NOMO-1 treated with dmso at 0.1 percent for 144 hours (cell line): ENCODE measurements around the gene GNA12.
"Not testable (repeated sequence)": the region's sequence is repeated elsewhere in the genome, so short reads cannot be mapped to it uniquely, and the experiment has no call there.

Experiments used
- DNase-seq: peaks from one replicate; lab custom pipeline; 2025; ENCODE audit not compliant: unreplicated experiment; lab: John Stamatoyannopoulos, UW

GNA12 gene

DNA sequence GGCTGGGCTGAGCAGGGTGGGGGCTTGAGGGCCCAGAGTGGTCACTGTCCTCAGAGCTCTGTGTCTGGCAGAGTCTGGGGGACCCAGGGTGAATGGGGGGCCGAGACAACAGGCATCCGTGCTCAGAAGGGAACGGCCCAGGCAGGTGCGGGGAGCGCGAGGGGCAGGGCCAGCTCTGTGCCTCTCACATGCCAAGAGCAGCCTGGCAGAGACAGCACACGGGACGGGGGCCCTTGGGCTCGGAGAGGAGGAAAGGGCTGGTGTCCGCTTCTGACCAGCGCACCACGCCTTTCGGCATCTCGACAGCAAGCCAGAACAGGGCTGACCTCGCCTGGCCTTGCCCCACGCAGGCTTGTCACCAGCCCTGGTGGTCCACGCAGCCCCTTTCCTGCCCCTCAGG is 142.7 kb downstream of the GNA12 start:
- DNase-seq, result no peak

DNA sequence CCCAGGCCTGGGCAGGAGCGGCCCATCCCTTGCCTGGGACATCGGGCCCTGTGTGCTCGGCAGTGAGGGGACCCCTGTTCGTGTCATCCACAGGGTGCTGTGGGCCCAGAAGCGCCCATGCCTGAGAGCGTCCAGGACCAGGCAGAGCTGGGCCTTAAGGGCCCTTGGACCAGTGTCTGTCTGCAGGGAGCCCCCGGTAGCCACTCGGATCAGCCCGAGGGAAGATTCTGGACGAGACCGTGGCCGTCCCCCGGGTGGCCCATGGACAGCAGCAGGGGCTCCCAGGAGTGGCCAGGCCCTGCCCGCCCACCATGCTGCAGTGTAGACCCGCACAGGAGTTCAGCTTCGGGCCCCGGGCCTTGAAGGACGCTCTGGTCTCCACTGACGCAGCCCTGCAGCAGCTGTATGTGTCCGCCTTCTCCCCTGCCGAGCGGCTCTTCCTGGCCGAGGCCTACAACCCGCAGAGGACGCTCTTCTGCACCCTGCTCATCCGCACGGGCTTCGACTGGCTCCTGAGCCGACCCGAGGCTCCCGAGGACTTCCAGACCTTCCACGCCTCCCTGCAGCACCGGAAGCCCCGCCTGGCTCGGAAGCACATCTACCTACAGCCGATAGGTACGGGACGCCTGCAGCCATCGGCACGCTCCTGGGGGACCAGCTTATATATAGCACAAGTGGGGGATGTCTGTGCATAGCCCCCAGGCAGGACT is 143.8 kb downstream of the GNA12 start:
- DNase-seq, result no peak

DNA sequence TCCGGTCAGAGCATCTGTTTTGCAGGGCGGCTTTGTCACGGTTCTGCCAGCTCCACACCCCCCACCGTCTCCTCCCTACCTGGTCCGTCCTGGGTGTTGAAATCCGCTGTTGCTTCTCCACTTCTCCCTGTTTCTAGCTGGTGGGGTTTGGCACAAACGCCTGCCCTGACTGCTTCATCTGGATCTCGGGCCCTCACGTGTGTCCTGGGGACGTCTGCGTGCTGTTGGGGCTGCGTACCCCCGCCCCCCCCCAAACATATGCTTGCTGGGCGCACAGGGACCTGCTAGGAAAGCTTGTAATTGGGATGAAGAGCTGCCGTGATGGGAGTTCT is 144.9 kb downstream of the GNA12 start:
- no peak for DNase-seq

DNA sequence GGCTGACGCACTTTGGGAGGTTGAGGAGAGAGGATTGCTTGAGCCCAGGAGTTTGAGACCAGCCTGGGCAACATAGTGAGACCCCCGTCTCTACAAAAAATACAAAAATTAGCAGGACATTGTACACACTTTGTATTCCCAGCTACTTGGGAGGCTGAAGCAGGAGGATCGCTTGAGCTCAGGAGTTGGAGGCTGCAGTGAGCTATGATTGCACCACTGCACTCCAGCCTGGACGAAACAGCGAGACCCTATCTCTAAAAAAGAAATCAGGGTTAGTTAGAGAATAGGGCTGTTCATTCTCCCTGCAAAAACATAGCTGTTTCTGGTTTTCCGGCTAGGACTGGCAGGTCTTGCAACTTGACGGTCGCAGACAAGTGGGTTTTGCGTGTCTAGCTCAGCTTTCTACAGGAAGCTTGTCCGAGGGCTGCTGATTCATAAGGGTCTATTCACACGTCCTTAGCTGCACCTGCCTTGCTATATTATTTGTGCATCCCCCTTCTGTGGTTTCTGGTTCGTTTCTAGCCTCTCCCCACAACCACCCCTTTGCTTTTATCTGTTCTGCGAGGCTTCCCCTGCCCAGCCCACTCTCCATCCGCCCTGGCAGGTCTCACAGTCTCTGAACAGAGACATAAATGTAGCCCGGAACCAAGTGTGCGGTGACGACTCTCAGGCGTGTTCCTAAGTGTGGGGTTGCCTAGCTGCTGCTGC is 145.4 kb downstream of the GNA12 start:
- peak; percentile 41 for DNase-seq

DNA sequence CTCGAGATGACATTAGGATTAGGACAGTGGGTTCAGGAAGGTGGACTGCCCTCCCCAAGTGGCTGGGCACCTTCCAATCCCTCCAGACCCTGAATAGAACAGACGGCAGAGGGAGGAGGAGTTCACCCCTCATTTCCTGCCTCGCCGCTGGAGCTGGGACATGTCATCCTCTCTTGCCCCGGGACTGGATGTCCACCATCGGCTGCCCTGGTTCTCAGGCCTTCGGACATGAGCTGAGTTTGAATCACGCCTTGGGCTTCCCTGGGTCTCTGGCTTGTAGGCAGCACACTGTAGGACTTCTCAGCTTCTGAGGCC is 150.0 kb downstream of the GNA12 start:
- DNase-seq, result not testable (repeated sequence)

DNA sequence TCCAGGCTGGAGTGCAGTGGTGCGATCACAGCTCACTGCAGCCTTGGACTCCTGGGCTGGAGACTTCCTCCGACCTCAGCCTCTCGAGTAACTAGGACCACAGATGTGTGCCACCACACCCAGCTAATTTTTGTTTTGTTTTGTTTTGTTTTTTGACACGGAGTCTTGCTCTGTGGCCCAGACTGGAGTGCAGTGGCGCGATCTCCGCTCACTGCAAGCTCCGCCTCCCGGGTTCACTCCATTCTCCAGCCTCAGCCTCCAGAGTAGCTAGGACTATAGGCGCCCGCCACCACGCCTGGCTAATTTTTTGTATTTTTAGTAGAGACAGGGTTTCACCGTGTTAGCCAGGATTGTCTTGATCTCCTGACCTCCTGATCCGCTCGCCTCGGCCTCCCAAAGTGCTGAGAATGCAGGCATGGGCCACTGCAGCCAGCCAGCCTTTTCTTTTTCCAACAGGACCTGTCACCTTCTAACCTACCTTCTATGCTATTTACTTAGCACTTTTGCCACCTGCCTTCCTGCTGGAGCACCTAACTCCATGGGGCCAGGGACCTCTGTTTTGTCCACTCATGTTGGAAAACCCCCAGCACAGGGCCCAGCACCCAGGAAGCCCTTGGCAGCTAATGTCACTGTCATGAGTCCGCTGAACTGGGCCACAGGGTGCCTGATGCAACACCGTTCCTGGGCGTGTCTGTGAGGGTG is 150.5 kb downstream of the GNA12 start:
- DNase-seq, result not testable (repeated sequence)

DNA sequence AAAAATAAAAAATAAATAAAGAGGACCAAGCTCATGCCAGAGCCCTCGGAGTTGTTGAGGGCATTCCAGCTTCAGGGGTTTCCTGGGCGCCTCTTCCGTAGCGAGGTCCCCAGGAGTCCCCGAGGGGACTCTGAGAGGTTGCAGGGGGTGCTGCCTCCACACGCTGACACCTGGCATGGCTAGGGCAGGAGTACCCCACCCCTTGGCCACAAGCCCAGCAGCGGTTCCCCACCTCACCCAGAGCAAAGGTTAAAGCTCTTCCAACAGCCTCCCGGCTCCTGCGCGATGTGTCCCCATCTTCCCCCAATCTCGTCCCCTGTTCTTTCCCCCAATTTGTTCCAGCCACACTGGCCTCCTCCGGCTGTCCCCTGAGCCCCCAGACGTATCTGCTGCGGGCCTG is 151.6 kb downstream of the GNA12 start:
- DNase-seq, result no peak

DNA sequence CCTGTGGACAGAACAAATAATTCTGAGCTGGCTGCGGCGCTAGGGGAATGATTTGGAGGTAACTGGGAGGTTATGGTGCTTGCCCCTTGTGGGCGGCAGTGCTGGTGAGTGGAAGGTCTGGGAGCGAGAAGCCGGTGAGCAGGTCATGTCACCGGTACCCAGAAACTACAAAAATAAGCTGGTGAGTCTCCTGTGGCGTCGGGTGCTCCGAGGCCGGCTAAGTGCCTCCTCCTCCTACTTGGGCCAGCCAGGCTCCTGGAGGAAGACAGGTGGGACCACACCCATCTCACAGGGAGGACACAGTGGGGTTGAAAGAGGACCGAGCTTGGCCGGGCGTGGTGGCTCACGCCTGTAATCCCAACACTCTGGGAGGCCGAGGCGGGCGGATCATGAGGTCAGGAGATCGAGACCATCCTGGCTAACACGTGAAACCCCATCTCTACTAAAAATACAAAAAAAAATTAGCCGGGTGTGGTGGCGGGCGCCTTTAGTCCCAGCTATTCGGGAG is 152.1 kb downstream of the GNA12 start:
- DNase-seq, result not testable (repeated sequence)

DNA sequence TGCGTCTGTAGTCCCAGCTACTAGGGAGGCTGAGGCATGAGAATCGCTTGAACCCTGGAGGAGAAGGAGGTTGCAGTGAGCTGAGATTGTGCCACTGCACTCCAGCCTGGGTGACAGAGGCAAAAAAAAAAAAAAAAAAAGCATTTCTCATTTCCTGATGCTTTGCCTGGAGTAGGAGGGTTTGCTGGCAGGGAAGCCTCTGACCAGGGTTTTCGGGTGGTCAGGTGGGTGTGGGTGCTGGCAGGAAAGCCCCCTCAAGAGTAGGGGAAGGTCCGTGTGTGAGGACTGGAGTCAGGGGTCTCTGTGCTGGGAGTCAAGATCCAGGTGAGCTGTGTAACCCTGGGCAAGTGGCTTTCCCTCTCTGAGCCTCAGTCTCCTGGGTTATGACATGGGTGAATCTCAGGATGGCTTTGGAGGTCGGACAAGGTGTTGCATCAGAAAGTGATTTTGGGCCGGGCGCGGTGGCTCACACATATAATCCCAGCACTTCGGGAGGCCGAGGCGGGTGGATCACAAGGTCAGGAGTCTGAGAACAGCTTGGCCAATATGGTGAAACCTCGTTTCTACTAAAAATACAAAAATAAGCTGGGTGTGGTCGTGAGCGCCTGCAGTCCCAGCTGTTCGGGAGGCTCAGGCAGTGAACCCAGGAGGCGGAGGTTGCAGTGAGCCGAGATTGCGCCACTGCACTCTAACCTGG is 152.9 kb downstream of the GNA12 start:
- DNase-seq, result peak; percentile 45

DNA sequence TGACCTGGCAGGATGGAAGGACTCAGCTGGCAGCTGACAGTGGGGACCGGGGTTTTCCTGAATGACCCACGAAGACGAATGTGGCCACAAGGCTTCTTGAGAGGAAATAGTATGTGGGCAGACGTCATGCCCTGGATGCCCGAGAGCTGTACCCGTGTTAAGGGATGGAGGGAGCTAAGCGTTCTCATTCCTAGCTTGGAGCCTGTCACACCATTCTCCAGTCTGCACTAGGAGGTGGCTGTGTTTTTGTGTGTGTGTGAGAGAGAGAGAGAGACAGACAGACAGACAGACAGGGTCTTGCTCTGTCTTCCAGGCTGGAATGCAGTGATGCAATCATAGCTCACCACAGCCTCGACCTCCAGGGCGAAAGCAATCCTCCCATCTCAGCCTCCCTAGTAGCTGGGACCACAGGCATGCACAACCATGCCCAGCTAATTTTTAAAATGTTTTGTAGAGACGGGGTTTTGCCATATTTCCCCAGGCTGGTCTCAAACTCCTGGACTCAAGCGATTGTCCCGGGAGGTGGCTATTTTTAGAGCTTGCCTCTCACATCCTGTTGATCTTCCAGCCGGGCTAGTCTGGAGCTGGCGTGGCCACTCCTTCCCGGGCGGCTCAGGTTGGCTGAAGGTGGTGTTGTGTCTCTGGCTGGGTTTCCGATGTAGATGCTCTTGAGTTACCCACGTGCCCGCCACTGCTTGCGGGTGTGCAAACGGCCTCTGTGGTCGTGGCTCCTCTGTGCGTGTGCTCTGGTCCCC is 154.0 kb downstream of the GNA12 start:
- DNase-seq, result no peak

DNA sequence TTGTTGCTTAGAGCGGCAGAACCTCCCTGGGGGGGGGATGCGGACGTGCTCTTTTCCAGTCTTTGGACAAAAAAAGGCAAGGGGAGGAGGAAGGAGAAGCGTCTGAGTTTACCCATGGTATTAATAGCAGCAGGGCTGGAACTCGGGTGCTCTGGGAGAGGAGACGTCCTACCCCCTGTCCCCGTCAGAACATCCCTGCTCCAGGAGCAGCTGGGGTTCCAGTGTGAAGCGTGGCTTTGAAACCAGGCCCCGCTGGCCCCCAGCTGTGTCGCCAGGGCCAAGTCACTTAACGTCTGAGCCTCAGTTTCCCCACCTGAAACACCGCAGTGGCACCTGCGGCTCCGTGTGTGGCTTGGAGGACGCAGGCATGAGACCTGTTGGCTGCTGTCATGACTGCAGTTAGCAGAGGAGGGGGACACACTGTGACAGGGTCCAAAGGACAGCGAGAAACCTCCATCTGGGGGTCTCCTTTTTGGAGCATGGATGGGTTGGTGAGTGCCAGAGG is 154.7 kb downstream of the GNA12 start:
- DNase-seq, result no peak

DNA sequence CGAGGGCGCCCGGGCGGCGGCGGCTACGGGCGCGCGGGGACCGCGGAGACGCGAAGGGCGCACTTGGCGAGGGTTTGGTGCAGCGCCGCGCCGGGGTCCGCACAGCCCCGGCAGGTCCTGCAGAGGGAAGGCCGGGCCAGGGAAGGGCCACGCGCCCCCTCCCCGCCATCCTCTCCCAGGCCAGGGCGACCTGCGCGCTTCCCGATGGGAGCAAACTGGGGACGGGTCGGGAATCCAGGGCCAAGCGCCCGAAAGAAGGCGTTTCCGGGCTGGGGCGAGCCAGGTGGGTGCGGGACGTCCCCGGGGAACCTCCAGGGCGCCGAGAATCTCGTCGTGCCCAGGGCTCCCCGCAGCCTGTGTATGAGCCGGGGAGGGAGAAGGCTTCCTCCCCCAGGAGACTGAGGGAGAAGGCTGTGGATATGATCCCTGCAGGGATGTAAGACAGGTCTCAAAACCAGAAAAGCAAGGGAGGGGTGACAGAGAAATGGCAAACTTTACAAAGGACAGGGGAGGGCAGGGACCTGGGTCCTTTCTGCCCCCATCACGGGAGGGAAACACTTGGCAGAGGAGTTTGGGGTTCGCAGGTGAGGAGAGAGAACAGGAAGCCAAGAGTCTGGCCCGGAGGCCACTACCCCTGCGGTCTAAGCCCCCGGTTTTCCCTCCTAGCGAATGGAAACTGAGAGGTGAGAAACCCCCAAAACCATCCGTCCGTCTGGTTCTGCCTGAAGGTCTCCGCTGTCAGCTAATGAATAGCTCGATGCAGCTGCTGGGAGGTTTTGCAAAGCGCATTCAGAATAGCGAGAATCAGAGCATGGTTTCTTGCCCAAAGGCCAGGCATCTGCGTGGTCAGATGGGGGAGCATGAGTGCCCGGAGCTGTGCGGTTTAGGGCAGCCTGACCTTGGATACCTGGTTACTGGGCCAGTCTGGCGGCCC is 155.4 kb downstream of the GNA12 start:
- DNase-seq, result no peak

DNA sequence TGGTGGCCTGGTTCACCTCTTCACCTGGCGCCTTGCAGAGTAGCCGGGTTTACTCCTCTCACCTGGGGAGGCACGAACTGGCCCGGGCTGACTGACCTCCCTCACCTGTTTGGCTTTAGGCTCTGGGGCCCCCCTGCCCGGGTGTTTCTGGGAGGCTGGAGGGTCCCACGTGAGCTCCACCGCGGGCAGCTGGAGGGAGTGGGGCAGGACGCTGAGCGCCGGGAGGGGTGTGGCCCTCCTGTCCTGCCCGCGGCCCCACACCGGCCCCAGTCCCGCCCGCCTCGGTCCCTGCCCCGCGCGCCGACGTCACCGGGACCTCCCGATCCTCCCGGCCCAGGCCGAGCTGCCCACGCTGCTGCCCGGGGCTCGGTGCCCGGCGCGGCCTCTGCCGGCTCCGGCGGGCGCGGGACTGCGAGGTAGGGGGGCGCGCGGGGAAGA is 156.2 kb downstream of the GNA12 start, which contains the start of gene AMZ1:
AMZ1 (plus strand) TSS at position 322 of the 438 bp plus-strand sequence. CDS start 12,250 bp downstream, outside the sequence.
- no peak for DNase-seq

DNA sequence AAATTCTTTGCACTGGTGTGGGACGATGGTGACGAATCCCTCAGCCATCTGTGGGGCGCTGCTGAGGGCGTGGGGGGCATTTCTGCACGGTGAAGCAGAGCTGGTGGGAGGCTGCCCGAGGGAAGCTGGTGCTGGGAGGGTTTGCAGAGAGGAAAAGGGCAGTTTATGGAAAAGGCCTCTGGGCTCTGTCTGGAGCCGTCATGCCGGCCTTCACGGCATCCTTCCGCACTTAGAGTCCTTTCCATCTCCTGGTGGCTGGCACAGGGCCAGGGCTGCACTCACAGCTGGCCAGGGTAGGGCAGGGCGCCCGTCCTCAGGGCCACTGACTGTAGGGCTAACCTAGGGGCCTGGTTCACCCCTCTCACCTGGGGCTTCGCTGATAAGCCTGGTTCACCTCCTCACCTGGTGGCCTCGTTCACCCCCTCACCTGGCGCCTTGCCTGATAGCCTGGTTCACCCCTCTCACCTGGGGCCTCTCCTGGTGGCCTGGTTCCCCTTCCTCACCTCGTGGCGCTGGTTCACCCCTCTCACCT is 156.7 kb downstream of the GNA12 start:
- DNase-seq, result no peak

DNA sequence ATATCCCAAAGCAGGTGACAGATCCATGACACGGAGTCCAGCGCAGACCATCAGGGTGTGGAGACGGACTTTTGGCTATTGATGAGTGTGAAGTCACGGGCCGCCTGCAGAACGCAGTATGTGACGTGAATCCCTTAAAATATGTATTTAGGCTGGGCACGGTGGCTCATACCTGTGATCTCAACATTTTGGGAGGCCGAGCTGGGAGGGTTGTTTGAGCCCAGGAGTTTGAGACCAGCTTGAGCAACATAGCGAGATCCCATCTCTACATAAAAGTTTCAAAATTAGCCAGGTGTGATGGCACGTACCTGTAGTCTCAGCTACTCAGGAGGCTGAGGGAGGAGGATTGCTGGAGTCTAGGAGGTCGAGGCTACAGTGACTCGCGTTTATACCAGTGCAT is 158.0 kb downstream of the GNA12 start:
- no peak for DNase-seq

DNA sequence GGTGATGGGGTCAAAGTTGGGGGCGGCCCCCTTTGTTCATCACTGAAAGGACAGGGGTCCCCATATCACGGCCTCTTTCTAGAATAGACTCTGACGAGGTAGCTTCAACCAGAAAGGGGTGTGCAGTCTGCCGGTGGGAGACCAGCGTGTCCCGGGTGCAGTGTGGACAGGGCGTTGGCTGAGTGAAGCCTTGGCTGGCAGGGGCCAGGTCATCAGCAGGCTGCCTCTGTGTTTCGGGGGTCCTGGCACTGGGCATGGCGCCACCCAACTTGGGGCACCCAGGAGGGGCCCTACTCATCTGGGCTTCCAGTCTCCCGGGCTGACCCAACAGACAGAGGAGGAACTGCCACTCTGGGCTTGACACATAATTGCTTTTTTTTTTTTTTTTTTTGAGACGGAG is 159.6 kb downstream of the GNA12 start:
- no peak for DNase-seq

DNA sequence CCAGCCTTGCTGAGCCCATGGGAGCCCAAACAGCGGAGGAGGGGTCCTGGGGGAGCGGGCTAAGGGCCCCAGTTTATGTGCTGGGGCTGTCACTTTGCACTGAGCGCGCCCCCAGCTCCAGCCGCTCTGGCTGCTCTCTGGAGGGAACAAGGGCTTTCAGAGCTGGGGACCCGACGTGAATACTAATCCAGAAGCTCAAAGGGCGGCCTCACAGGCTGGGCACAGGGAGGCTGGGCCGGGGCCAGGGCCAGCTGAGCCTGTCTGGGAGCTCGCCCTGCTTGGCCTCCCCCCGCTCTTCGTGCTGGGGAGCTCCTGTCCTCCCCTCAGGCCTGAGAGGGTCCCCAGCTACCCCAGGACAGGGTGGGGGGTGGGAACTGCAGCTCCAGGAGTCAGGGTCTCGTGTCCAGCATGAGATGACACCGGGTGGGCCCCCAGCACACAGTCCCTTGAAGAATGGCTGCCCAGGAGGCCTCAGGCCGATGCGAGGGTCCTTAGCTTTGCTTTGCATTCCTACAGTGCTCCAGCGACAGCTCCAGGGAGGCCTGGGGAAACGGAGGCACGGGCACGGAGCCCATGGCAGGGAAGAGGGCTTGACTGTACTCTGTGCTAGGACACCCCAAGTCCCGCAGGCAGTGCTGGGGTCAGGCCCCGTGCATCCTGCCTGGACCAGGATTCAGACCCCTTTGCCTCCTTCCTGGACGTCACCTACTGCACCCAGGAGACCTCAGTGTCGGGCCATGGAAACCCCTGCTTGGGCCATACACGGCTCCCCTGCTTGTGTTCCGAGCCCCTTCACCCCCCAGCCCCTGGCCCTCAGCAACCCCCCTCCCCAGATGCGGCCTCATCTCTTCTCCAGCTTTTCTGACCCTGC is 161.9 kb downstream of the GNA12 start:
- no peak for DNase-seq

DNA sequence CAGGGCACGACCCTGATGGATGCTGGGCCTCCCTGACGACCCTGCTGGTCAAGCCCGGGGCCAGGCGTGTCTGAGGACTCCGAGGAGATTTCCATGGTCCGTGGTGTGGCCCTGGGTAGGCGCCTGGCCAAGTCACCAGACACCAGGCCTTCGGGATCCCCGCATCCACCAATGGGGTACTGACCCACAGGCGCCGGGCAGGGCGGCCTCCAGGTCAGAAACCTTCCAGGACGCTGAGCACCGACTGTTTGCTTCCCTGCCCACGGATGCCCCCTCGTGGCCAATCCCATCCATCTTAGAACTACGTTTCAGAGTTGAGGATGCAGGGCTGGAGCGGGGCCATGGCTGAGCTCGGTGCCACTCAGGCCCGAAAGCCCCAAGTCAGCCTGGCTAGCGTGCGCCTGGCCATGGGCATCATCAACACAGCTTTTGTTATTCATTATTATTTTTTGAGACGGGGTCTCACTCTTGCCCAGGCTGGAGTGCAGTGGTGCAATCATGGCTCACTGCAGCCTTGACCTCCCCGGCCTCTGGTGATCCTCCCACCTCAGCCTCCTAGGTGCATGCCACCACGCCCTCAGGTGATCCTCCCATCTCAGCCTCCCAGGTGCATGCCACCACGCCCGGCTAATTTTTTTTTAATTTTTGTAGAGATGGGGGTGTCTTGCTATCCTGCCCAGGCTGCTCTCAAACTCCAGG is 163.2 kb downstream of the GNA12 start:
- DNase-seq, result peak; percentile 51
